IPS-NIHi11 (cell line): Measurements from ENCODE around the gene TTC7B.
A peak's percentile ranks its signal among the peaks of the same experiment; 100 is the strongest.

Experiments
- DNase-seq: peaks from one replicate; pipeline ENCODE4 v3.0.0; 2012; ENCODE audit warnings: mixed read lengths, low spot score

Gene TTC7B

DNA sequence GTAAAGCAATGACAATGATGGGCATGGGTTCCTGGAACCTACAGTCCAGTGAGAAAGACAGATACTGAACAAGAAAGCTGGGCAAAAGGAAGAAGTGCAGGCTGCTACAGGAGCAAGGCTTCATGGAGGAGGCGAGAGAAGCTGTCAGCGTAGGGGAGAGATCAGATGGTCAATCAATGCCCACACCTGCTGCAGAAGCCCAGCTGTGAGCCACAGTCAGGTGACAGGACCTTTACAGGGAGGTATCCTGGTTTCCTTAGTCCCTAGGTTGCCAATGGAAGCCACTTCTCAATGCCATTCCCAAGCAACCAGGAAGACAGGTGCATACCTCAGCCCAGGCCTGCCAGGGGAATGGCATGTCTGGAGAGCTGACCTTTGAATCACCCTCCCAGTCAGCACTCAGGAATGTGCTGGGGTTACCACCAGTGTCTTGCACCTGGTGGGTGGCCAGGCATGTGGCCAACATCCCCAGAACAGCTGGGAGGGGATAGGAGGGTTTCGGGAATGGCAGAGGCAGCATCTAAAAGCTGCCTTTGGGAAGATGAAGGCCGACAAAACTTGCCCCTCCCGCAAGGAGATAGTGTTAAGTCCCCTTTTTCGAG is 170.3 kb downstream of the TTC7B start:
- DNase-seq: peak; percentile 74

DNA sequence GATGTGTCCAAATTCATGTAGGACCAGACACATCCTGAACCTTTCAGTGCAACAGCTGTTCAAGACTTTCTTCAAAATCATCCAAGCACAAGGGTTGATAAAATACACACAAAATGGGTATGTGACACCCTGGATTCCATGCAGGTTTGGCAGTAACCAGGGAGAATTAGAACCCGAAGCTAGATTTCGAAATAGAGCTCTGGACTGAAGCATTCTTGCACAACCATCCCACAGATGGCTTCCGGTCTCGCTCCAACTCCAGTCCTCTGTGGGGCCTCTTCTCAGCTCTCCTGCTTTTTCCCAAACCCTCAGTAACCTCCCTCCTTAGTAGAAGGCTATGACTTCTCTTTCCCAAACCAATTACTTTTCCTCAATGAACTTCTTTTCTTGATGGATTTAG is 171.3 kb downstream of the TTC7B start:
- no peak for DNase-seq

GRCh38 chr14:90643982-90644670 is 172.1 kb downstream of the TTC7B start:
- DNase-seq: no peak

DNA sequence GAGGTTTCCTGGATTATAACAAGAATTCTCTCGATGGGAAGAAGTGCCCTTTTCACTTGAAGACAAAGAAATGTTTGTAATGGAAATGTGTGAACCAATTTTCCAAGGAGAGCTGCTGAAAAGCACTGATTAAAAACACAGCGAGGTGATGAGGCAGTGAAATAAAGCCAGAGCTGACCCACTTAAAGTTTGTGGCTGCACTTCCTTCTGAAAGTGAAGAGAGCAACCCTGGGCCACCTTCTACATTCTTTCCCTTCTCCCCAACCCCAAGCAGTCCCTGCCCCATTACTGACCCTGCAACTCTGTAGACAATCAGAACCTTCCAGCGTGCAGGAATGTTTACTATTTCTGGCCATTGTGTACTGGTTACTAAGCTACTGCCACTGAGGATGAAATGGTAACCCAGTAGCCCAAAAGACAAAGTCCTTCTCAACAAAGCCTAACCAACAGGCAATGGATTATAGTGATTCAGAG is 173.9 kb downstream of the TTC7B start:
- peak; percentile 63 for DNase-seq

- DNase-seq: no peak
Observed at GRCh38 chr14:90641615-90642243, 174.5 kb downstream of the TTC7B start.

DNA sequence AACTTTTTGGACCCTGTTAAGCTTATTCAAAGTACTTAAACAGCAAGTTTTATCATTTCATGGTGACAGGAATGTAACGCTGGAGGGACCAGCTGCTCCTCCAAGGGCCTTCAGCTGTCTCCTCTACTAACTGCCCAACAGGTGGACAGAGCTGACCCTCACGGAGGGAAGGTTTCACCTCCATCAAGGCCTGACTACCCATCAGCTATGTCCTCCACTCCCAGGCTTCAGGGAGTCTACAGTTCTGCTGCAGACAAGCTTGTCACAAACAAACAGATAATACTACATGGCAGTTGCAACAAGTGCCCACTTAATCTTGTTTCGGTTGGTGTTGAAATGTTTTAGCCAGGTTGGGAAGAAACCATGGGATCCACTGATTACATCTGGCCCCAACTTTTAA is 175.1 kb downstream of the TTC7B start:
- DNase-seq: no peak

DNA sequence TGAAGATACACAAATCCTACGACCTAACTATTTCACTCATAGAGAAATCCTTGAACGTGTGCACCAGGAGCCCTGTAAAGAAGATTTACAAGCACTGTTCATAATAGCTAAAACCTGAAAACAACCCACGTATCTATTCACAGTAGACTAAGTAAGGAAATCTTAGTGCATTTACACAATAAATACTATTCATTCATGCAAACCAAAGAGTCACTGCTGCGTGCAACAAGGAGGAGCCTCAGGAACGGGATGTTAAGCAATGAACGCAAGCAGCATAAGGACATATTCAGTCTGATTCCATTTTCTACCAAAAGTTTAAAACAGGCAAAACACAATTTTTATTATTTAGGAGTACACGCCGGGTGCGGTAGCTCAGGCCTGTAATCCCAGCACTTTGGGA is 176.6 kb downstream of the TTC7B start:
- DNase-seq: no peak

DNA sequence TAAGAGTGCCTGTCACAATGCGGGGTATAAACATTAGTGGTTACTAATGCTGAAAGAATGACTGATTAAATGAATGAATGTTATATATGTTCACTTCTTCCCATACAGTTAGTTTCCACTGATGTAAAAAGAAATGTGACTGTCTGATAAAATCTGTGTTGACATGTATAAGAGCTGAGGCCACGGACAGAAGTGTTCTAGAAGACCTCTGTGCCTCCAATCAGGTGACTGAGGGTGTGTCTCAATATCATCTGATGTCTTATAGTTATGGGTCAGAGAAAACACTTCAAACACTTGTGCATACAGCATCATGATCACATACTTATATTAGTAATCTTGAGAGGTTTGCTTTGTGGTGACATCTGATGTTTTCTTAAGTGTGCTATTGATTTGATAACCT is 183.4 kb downstream of the TTC7B start:
- DNase-seq: no peak

- no peak for DNase-seq
Observed at GRCh38 chr14:90632451-90632850, 183.8 kb downstream of the TTC7B start.

GRCh38 chr14:90630171-90630806 is 185.9 kb downstream of the TTC7B start:
- no peak for DNase-seq

GRCh38 chr14:90629471-90629870 is 186.8 kb downstream of the TTC7B start:
- DNase-seq: no peak

DNA sequence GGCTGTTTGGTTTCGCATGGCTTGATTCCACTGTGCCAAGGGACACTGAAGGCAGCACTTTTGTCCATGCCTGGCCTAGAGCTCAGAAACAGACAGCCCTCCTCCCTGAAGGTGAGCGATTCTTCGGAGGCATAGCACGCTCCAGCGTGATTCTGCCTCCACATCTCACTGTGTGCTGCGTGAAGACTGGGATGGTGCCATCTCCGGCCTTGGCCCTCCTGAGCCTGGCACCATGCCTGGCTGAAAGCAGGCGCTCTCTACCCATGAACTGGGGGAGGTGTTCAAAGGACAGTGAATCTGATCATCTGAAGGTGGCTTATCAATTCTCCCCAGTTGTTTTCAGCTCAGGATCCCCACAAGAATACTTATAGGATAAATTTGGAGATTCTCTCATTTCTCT is 187.4 kb downstream of the TTC7B start:
- DNase-seq: no peak

DNA sequence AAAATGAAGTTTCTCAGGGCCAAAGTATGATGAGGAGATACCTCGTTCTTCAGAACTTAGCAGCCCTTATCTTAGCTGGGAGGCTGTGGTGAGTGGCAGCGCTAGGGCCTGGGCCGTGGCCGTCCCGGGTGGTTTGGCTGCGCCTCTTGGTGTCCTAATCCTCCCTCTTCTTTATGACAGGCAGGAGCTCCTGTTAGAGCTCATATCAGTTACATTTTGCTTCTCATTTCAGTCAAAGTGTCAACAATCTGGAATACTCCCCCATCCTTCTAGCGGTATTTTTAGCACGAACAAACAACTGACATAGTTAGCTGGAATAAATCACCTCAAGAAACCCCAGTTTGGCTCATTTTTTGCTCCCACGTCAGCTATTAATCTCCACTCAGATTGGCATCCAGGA is 188.8 kb downstream of the TTC7B start:
- DNase-seq: no peak

DNA sequence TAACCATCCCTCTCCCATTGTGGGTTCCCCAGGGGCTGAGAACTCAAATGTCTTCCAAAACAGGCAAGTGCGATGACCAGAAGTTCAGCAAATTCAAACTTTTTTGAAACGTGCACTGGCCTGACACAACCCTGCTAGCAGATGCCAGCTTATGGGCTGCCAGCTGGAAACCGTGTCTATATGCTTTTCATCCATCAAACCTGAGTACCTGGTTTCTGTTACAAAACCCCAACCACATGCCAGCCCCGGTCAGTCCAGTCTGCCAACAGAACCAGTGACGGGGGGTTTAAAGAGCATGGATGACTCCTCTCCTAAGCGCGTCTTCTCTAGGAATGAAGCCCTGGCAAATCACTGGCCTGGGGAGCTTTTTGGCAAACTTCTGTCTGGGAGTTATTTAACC is 189.7 kb downstream of the TTC7B start:
- no peak for DNase-seq

GRCh38 chr14:90625445-90625844 is 190.8 kb downstream of the TTC7B start:
- DNase-seq: no peak

DNA sequence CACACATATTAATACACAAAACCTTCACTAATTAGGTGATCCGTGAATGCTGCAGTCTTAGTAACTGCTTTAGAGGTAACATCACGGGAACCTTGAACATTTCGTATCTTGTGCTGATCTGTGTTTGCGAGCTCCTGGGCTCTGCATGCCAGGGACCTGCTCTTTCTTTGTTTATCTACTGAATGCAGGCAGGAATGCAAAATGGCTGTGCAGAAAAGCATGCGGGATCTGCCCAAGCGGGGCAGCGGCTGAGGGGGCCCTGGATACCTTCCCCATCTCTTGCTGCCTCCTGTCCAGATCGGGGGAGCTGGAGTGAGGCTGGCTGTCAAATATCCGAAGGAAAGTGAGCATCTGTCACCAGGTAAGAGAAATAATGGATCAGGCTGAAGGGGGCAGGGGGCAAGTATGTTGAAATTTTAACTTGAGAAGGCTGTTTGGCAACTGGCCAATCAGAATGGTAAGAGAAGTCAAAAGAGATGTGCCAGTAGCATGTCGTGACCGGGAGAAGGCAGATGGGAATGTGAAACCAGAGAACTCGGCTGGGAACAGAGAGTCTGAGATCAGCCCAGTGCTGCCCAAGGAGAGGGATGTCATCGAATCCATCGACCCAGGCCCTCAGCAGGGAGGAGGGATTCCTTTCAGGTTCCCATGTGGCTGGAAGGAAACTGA is 191.4 kb downstream of the TTC7B start:
- peak; percentile 39 for DNase-seq

DNA sequence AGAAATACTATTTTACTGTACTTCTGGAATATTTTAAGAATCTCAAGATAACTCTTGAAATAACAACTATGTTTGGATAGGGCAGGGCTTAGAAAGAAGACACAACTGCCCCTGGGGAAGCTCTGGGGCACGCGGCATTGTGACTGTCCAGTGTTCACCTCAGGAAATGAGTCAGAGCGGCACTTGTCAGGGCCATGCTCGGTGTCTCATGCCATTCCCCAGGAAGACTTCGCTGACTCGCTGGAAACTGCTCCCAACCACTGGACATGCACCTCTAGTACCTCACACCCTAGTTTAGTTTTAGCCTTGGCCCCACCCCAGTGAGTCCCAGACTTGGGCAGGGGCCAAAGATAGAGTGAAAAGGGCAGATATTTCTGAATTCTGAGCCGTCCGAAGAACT is 192.0 kb downstream of the TTC7B start:
- no peak for DNase-seq

- no peak for DNase-seq
Observed at GRCh38 chr14:90621201-90621600, 195.0 kb downstream of the TTC7B start.

GRCh38 chr14:90620568-90621077 is 195.6 kb downstream of the TTC7B start:
- no peak for DNase-seq

GRCh38 chr14:90619911-90620310 is 196.3 kb downstream of the TTC7B start:
- no peak for DNase-seq

GRCh38 chr14:90617961-90618360 is 198.3 kb downstream of the TTC7B start:
- no peak for DNase-seq

DNA sequence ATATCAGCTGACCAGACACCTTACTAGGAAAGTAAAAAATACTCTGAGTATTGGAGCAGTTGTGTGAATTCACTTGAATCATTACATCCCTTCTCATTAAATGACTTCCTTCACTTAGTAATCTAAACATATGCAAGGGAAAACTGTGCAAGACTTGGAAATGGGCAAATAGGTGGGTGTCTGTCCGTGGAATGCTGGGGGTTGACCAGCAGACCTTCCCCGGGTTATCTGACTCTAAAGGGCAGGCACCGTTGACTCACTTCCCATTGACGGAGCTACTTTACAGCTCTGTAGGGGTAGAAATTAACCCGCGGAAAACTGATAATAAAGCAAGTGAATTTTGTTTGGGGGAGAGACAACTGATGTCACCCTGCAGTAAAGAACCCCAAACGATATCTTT is 199.3 kb downstream of the TTC7B start:
- no peak for DNase-seq
